GM04503 (cell line): ENCODE measurements around the gene LYPD6B.
"Not testable (repeated sequence)": the region's sequence is repeated elsewhere in the genome, so short reads cannot be mapped to it uniquely, and the experiment has no call there.

Experiments
- DNase-seq: peaks from one replicate; pipeline ENCODE4 v3.0.0-alpha.2; 2012; ENCODE audit warnings: low read depth

Gene LYPD6B

GRCh38 chr2:149213764-149214493 is 175.4 kb downstream of the LYPD6B start:
- no peak for DNase-seq

GRCh38 chr2:149218497-149218896 is 180.0 kb downstream of the LYPD6B start:
- no peak for DNase-seq

DNA sequence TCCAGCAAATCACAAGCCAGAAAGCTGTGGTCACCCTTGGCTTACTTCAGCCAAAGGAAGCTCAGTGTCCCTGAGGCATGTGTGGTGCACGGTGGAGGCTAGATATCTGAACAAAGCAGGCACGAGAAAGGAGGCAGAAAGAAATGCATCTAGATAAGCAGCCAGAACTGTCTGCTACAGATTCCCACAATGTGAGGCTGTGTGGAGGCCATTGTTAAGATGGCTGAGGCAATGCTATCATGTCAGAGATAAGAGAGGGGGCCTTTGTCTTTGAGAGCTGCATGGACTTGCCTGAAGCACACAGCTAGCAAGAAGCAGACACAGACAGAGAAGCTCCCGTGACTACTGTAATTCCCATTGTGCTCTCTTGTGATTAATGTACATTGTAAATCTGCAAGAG is 181.4 kb downstream of the LYPD6B start:
- no peak for DNase-seq

GRCh38 chr2:149221002-149221401 is 182.5 kb downstream of the LYPD6B start:
- no peak for DNase-seq

GRCh38 chr2:149221898-149222297 is 183.4 kb downstream of the LYPD6B start:
- no peak for DNase-seq

DNA sequence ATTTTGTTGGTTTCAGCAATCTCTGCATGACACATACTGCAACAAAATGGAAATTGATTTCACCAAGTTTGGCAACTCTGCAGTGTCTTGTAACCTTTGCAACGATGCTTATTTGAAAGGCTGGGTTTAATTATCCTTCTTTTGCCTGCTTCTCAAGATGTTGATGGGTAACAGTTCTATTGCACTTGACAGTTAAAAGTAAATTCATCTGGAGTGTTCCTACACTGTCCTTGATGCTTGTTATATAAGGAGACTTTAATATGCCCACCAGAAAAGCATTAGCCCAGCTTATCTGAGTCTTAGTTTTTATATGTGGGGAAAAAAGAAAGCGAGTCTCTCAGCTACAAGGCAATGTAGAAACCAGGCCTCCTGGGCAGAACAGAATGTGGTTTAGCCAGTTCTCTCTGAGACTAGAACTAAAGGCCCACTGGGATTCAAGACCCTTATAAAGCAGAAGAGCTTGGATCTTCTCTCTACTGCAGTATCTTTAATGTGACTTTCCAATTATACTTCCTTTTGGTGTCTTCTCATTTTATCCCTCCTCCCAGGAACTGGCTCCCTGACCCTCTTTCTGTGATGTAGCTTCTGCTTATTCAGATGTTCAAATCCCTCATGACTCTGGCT is 185.1 kb downstream of the LYPD6B start:
- no peak for DNase-seq

GRCh38 chr2:149224543-149224942 is 186.0 kb downstream of the LYPD6B start:
- no peak for DNase-seq

DNA sequence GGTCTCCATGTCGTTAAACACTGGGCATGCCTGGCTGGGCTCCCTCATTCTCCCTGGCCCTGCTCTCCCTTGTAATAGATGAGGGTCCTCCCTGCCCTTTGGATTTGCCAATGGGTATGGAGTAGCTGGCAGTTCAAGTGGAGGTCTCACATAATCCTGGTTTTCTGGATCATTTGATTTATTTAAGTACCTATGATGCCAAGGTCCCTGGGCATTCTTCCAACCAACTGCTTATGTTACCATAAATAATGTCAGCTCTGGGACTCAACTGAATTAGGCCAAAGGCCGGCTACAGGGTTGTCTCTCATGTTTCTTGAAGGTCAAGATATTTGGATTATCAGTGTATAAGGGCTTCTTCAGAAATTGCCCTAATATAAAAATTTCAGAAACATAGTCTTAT is 186.9 kb downstream of the LYPD6B start:
- no peak for DNase-seq

DNA sequence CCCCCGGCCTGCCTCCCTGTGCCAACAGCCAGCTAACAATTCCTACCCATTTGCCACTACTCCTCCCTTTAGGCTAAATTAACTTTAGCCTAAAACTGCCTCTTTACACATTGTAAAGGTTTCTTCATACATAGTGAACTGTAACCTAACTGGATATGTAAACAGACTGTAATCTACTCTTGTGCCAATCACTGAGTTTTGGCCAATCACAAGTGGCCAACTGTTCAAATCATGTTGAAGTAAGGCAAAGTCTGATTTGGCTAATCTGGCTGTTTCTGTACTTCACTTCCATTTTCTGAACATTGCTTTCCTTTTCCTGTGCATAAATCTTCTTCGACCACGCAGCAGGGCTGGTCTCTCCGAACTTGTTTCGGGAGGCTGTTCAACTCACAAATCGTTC is 188.3 kb downstream of the LYPD6B start:
- no peak for DNase-seq

DNA sequence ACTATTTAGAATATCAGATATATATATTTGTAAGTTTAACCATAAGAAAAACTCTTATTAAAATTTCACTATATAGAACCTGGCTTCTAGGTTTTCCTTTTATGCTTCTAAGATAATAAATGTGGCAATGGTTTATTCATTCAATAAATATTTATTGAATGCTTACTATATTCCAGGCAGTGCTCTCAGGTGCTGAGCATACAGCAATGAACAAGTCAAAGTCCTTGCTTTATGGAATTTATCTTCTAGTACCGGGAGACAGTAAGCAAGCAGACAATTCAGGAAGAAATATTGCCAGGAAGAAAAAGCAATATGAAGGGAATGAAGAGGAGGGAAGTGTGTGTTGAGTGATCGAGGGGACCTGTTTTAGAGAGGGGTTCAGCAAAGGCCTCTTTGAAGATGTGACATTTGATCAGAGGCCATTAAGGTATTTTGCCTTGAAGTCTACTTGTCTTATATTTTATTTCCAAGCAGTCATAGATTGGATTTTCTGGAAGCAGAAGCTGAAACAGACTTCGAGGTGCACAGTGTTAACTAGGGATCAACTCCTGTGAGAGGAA is 197.4 kb downstream of the LYPD6B start:
- no peak for DNase-seq

GRCh38 chr2:149236410-149236809 is 197.9 kb downstream of the LYPD6B start:
- DNase-seq = no peak

- no peak for DNase-seq
Measured at GRCh38 chr2:149246186-149246585, 207.7 kb downstream of the LYPD6B start.

DNA sequence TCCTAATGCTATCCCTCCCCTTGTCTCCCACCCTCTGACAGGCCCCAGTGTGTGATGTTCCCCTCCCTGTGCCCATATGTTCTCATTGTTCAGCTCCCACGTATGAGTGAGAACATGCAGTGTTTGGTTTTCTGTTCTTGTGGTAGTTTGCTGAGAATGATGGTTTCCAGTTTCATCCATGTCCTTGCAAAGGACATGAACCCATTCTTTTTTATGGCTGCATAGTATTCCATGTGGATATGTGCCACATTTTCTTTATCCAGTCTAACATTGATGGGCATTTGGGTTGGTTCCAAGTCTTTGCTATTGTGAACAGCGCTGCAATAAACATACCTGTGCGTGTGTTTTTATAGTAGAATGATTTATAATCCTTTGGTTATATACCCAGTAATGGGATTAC is 212.9 kb downstream of the LYPD6B start:
- DNase-seq = not testable (repeated sequence)

- not testable (repeated sequence) for DNase-seq
Measured at GRCh38 chr2:149256877-149257276, 218.4 kb downstream of the LYPD6B start.

GRCh38 chr2:149258531-149258930 is 220.0 kb downstream of the LYPD6B start:
- no peak for DNase-seq

DNA sequence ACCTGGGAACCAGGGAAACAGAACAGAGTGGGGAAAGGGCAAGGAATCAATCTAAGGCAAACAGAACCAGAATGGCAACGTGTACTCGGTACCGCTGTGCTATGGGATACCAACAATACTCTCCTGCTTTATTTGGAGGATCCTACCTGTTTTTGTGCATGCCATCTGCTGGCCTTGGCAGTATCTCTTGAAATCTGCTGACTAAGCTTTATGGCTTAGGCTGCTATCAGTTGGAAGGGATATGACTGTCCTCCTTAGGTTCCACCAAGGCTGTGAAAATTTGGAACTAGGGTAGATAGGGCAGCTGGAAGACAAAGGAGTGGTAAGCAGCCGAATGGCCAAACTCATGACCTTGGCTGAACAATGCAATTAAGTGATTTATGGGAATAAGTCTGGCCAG is 220.6 kb downstream of the LYPD6B start:
- no peak for DNase-seq

DNA sequence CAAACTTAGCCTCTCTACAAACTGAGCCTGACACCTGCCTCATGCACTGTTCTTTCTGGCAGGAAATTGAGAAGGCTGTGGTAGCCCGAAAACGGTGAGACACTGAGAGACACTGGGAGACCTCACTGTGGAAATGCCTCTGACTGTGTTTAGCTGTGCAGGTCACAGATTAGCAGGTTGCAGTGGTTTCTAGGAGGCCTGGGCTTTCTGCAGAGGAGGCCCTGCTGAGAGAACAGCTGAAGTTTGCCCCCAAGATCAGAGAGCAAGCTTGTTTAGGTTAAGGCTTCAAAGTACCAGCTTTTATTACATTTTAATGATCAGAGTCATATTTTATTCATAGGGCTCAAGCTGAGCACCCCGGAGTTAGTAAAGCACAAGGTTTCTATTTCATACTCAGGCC is 223.2 kb downstream of the LYPD6B start:
- no peak for DNase-seq
